AML-193 (cell line): Measurements from ENCODE around the gene ARHGEF33.

ENCODE experiments used
- DNase-seq, 2 experiments: peaks; one replicate each; lab custom pipeline; 2025; lab: John Stamatoyannopoulos, UW

ARHGEF33 gene

GRCh38 chr2:39017334-39017733, 127.7 kb downstream of the ARHGEF33 start:
- DNase-seq = no peak

- no peak for DNase-seq
Measured at GRCh38 chr2:39018638-39019037, 129.0 kb downstream of the ARHGEF33 start.

GRCh38 chr2:39020383-39020782, 130.7 kb downstream of the ARHGEF33 start:
- no peak for DNase-seq

GRCh38 chr2:39022642-39023235, 133.1 kb downstream of the ARHGEF33 start:
- no peak for DNase-seq

GRCh38 chr2:39023649-39024048, 134.0 kb downstream of the ARHGEF33 start:
- DNase-seq = no peak

GRCh38 chr2:39024833-39025232, 135.2 kb downstream of the ARHGEF33 start:
- DNase-seq = no peak
